ENCODE results near the gene FAM161B. TPM values are rescaled to one million over a fixed set of nuclear protein-coding genes. Genes with fewer than 3 reads are reported as not detected.

The FAM161B gene
- total RNA-seq, 1 donor from 2014 or later, result 0.53 TPM

GRCh38 chr14:73889376-73889775 is 60.5 kb downstream of the FAM161B start:
- no peak for TF ChIP-seq CTCF (IDR thresholded peaks at IDR 0.05)
- Histone ChIP-seq H3K27me3 (no peaks in the 10 kb centered on the region), H3K9me3 (no peaks in the 10 kb centered on the region), H3K36me3 (peaks cover 12 to 18% of the 10 kb centered on the region in 2 donors), H3K4me1 (peaks cover 10 to 13% of the 10 kb centered on the region in 2 donors), H3K27ac (no peak overlapping the region), H3K4me3 (no peak overlapping the region)
- intact Hi-C loops (cut with DNase I), result loop anchor here (5.0 kb wide), 1 partner anchor 102 kb away; no protein-coding TSS in a partner anchor
- DNase-seq (ENCODE audit: low spot score in 2 of 2), result no peak

- Histone ChIP-seq H3K4me1 (peaks cover 10 to 13% of the 10 kb centered on the region in 2 donors), H3K36me3 (peaks cover 8 to 14% of the 10 kb centered on the region in 2 donors), H3K4me3 (no peak overlapping the region), H3K27me3 (no peaks in the 10 kb centered on the region), H3K9me3 (no peaks in the 10 kb centered on the region), H3K27ac (no peak overlapping the region)
- DNase-seq (ENCODE audit: low spot score in 2 of 2), result no peak
- TF ChIP-seq CTCF (IDR thresholded peaks at IDR 0.05), result no peak
- intact Hi-C loops (cut with DNase I), result loop anchor here (5.0 kb wide), 1 partner anchor 102 kb away; no protein-coding TSS in a partner anchor
Measured at GRCh38 chr14:73888971-73889370, 60.9 kb downstream of the FAM161B start.

- Histone ChIP-seq H3K36me3 (peaks cover 3 to 8% of the 10 kb centered on the region in 2 donors), H3K9me3 (no peaks in the 10 kb centered on the region), H3K27ac (no peak overlapping the region), H3K4me3 (peak overlapping the region in 1 of 2 donors; percentile 95), H3K27me3 (no peaks in the 10 kb centered on the region), H3K4me1 (peaks cover 10 to 13% of the 10 kb centered on the region in 2 donors)
- no peak for DNase-seq (ENCODE audit: low spot score in 2 of 2)
- TF ChIP-seq CTCF (IDR thresholded peaks at IDR 0.05), result no peak
- intact Hi-C loops (cut with DNase I), result loop anchor here (5.0 kb wide), 1 partner anchor 101 kb away; no protein-coding TSS in a partner anchor
Measured at GRCh38 chr14:73888460-73888725, 61.5 kb downstream of the FAM161B start.

GRCh38 chr14:73887694-73888459 is 62.0 kb downstream of the FAM161B start:
- Histone ChIP-seq H3K27me3 (no peaks in the 10 kb centered on the region), H3K9me3 (no peaks in the 10 kb centered on the region), H3K4me3 (peak overlapping the region; percentile 80 to 95), H3K4me1 (peaks cover 10 to 13% of the 10 kb centered on the region in 2 donors), H3K27ac (peak overlapping the region; percentile 96), H3K36me3 (peaks cover 3 to 4% of the 10 kb centered on the region in 2 donors)
- TF ChIP-seq CTCF (IDR thresholded peaks at IDR 0.05), result no peak
- DNase-seq (ENCODE audit: low spot score in 2 of 2), result no peak
- intact Hi-C loops (cut with DNase I), result loop anchor here (2.0 to 5.0 kb wide), 3 partner anchors 101 to 243 kb away; partner anchors contain the start of genes BBOF1, DNAL1 and ENTPD5

- peak overlapping the region; percentile 96 for H3K27ac ChIP-seq
- intact Hi-C loops (cut with DNase I), result loop anchor here (2.0 to 5.0 kb wide), 3 partner anchors 100 to 242 kb away; partner anchors contain the start of genes BBOF1, DNAL1 and ENTPD5
- DNase-seq (ENCODE audit: low spot score in 2 of 2), result no peak
- peaks cover 10 to 13% of the 10 kb centered on the region in 2 donors for H3K4me1 ChIP-seq
- H3K36me3 ChIP-seq, result peaks cover 0 to 4% of the 10 kb centered on the region in 2 donors
- no peak for TF ChIP-seq CTCF (IDR thresholded peaks at IDR 0.05)
- peak overlapping the region; percentile 80 to 95 for H3K4me3 ChIP-seq
- no peaks in the 10 kb centered on the region for H3K27me3 ChIP-seq
- no peaks in the 10 kb centered on the region for H3K9me3 ChIP-seq
Measured at GRCh38 chr14:73887318-73887616, 62.6 kb downstream of the FAM161B start.

Measured in ascending aorta (tissue), 2 donors.